Spleen (tissue), 7 donors: ENCODE results near the gene EHMT1.
A peak's percentile ranks its signal among the peaks of the same experiment; 100 is the strongest.

Experiments used
- CTCF ChIP-seq, 11 experiments: fragments of 200-600 bp in 7 of 11; fragments of 450-650 bp in 4 of 11; sonication (generic) in 4 of 11; IDR thresholded peaks in 8 of 11; conservative IDR thresholded peaks in 3 of 11; 1 replicate in 7 of 11; 2 replicates in 4 of 11; pipeline versions ENCODE4 v1.4.0 to v1.8.0; 2016 to 2021; ENCODE audit warnings: antibody characterized with exemption in 11 of 11, inconsistent platforms in 4 of 11, mild to moderate bottlenecking in 1 of 11
- POLR2A ChIP-seq, 3 donors: fragments of 450-650 bp; IDR thresholded peaks; one replicate each; pipeline ENCODE4 v1.5.1; 2017; ENCODE audit warnings: antibody characterized with exemption in 3 of 3, mild to moderate bottlenecking in 1 of 3
- POLR2AphosphoS5 ChIP-seq, 3 donors: sonication (generic); formaldehyde crosslinking; IDR thresholded peaks; one replicate each; pipeline ENCODE4 v1.5.1; 2017; ENCODE audit warnings: antibody characterized with exemption in 3 of 3
- donor health status: DM: no; HTN: no; CAD: no; lungs with moderate emphysema.
- donor health status: DM: no; HTN: no; CAD: no.
- donor health status: DM: no; HTN: no; CAD: no.

- no peak for TF ChIP-seq CTCF (IDR thresholded peaks at IDR 0.05 in 8 of 11, conservative IDR thresholded peaks at IDR 0.05 in 3 of 11)
- no peak for TF ChIP-seq POLR2A (IDR thresholded peaks at IDR 0.05)
- TF ChIP-seq POLR2AphosphoS5 (IDR thresholded peaks at IDR 0.05): peak; percentile 15 to 61 (median 20)
Measured at GRCh38 chr9:137682428-137683105, 63.8 kb downstream of the EHMT1 start.
